ENCODE data around the gene AGFG2.
"Not testable (repeated sequence)": the region's sequence is repeated elsewhere in the genome, so short reads cannot be mapped to it uniquely, and the experiment has no call there.

AGFG2 gene

GRCh38 chr7:100520138-100520537 lies 18.9 kb upstream of the AGFG2 start:
- Histone ChIP-seq H3K27me3 (ENCODE audit: control insufficient read depth, insufficient read depth, low read length, poor library complexity, severe bottlenecking) (no peaks in the 10 kb centered on the region), H3K4me1 (ENCODE audit: control insufficient read depth, insufficient read depth, low read length) (no peaks in the 10 kb centered on the region), H3K4me3 (ENCODE audit: insufficient read depth, low read depth, low read length) (no peak overlapping the region), H3K9me3 (ENCODE audit: control insufficient read depth, low read length) (no peaks in the 10 kb centered on the region), H3K27ac (ENCODE audit: insufficient read depth, low read depth, low read length, poor library complexity, severe bottlenecking) (no peak overlapping the region), H3K36me3 (ENCODE audit: control insufficient read depth, insufficient read depth, low read length) (no peaks in the 10 kb centered on the region)
- 73 to 75% methylated on average over 1 of the region's 1 CpG for WGBS, 2 experiments

DNA sequence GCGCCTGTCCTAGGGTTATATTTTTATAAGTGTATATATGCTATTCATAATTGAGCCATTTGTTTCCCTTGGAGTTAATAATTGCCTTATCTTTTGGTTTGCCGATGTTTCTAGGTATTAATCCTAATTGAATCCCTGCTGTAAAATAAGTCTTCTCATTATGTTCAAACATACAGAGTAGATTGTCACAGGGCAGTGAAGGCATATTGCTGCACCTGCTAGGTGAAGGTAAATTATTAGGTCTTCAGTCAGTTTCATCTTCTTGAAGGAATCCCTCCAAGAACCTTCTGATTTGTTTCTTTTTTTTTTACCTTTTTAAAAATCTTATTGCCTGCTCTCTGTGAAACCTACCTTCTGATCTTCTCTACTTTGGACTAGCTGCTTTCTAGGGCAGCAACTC lies 17.9 kb upstream of the AGFG2 start:
- Histone ChIP-seq H3K36me3 (ENCODE audit: control insufficient read depth, insufficient read depth, low read length) (no peaks in the 10 kb centered on the region), H3K9me3 (ENCODE audit: control insufficient read depth, low read length) (no peaks in the 10 kb centered on the region), H3K4me3 (ENCODE audit: insufficient read depth, low read depth, low read length) (no peak overlapping the region), H3K27ac (ENCODE audit: insufficient read depth, low read depth, low read length, poor library complexity, severe bottlenecking) (no peak overlapping the region), H3K4me1 (ENCODE audit: control insufficient read depth, insufficient read depth, low read length) (no peaks in the 10 kb centered on the region), H3K27me3 (ENCODE audit: control insufficient read depth, insufficient read depth, low read length, poor library complexity, severe bottlenecking) (no peaks in the 10 kb centered on the region)
- 100% methylated on average over 2 of the region's 2 CpGs; no CpG with 5 or more reads in 1 of the 2 experiments for WGBS, 2 experiments

DNA sequence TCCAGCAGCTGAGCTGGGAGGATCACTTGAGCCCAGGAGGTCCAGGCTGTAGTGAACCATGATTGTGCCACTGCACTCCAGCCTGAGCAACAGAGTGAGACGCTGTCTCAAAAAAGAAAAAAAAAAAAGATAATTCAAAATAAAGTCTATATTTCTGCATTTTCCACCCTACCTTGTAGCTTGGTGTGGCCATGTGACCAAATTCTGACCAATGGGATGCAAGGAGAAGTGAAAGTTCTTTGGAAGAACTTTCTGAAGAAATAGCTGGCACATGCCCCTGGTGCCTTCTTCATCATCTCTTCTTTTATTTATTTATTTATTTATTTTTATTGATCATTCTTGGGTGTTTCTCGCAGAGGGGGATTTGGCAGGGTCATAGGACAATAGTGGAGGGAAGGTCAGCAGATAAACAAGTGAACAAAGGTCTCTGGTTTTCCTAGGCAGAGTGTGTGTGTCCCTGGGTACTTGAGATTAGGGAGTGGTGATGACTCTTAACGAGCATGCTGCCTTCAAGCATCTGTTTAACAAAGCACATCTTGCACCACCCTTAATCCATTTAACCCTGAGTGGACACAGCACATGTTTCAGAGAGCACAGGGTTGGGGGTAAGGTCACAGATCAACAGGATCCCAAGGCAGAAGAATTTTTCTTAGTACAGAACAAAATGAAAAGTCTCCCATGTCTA lies 17.0 kb upstream of the AGFG2 start:
- H3K4me3 ChIP-seq (ENCODE audit: insufficient read depth, low read depth, low read length), result not testable (repeated sequence)

DNA sequence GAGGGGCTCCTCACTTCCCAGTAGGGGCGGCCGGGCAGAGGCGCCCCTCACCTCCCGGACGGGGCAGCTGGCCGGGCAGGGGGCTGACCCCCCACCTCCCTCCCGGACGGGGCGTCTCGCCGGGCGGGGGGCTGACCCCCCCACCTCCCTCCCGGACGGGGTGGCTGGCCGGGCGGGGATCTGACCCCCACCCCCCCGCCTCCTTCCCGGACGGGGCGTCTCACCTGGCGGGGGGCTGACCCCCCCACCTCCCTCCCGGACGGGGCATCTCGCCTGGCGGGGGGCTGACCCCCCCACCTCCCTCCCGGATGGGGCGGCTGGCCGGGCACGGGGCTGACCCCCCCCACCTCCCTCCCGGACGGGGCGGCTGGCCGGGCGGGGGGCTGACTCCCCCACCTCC lies 15.8 kb upstream of the AGFG2 start:
- 92 to 98% methylated on average over 14 to 15 of the region's 34 CpGs for WGBS, 2 experiments
- not testable (repeated sequence) for H3K36me3 ChIP-seq (ENCODE audit: control insufficient read depth, insufficient read depth, low read length); H3K27ac ChIP-seq (ENCODE audit: insufficient read depth, low read depth, low read length, poor library complexity, severe bottlenecking); H3K27me3 ChIP-seq (ENCODE audit: control insufficient read depth, insufficient read depth, low read length, poor library complexity, severe bottlenecking); H3K4me3 ChIP-seq (ENCODE audit: insufficient read depth, low read depth, low read length); H3K4me1 ChIP-seq (ENCODE audit: control insufficient read depth, insufficient read depth, low read length); H3K9me3 ChIP-seq (ENCODE audit: control insufficient read depth, low read length)

More for the DNA sequence above, 17.0 kb upstream of the AGFG2 start:
- H3K9me3 ChIP-seq (ENCODE audit: control insufficient read depth, low read length); H3K27me3 ChIP-seq (ENCODE audit: control insufficient read depth, insufficient read depth, low read length, poor library complexity, severe bottlenecking); H3K27ac ChIP-seq (ENCODE audit: insufficient read depth, low read depth, low read length, poor library complexity, severe bottlenecking); H3K36me3 ChIP-seq (ENCODE audit: control insufficient read depth, insufficient read depth, low read length); H3K4me1 ChIP-seq (ENCODE audit: control insufficient read depth, insufficient read depth, low read length): not testable (repeated sequence)
- WGBS, 2 experiments, result 100% methylated on average over 1 of the region's 3 CpGs; no CpG with 5 or more reads in 1 of the 2 experiments

GRCh38 chr7:100528108-100528866 lies 10.7 kb upstream of the AGFG2 start:
- H3K4me1 ChIP-seq (ENCODE audit: control insufficient read depth, insufficient read depth, low read length); H3K4me3 ChIP-seq (ENCODE audit: insufficient read depth, low read depth, low read length); H3K9me3 ChIP-seq (ENCODE audit: control insufficient read depth, low read length); H3K27ac ChIP-seq (ENCODE audit: insufficient read depth, low read depth, low read length, poor library complexity, severe bottlenecking); H3K36me3 ChIP-seq (ENCODE audit: control insufficient read depth, insufficient read depth, low read length); H3K27me3 ChIP-seq (ENCODE audit: control insufficient read depth, insufficient read depth, low read length, poor library complexity, severe bottlenecking): not testable (repeated sequence)
- WGBS, 2 experiments, result 87% methylated on average over 12 of the region's 12 CpGs

GRCh38 chr7:100532165-100533022 lies 6.6 kb upstream of the AGFG2 start:
- Histone ChIP-seq H3K27me3 (ENCODE audit: control insufficient read depth, insufficient read depth, low read length, poor library complexity, severe bottlenecking) (no peaks in the 10 kb centered on the region), H3K4me1 (ENCODE audit: control insufficient read depth, insufficient read depth, low read length) (no peaks in the 10 kb centered on the region), H3K4me3 (ENCODE audit: insufficient read depth, low read depth, low read length) (no peak overlapping the region), H3K27ac (ENCODE audit: insufficient read depth, low read depth, low read length, poor library complexity, severe bottlenecking) (no peak overlapping the region), H3K36me3 (ENCODE audit: control insufficient read depth, insufficient read depth, low read length) (no peaks in the 10 kb centered on the region), H3K9me3 (ENCODE audit: control insufficient read depth, low read length) (no peaks in the 10 kb centered on the region)
- WGBS, 2 experiments, result 91 to 94% methylated on average over 14 of the region's 14 CpGs

DNA sequence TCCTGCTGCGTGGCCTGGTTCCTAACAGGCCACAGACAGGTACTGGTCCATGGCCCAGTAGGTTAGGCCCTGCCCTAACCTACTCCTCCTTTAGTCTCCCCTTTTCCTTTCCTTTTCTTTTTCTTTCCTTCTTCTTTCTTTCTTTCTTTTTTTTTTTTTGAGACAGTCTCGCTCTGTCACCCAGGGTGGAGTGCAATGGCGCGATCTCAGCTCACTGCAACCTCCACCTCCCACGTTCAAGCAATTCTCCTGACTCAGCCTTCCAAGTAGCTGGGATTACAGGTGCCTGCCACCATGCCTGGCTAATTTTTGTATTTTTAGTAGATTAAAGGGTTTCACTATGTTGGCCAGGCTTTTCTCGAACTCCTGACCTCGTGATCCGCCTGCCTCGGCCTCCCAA lies 3.0 kb upstream of the AGFG2 start:
- H3K36me3 ChIP-seq (ENCODE audit: control insufficient read depth, insufficient read depth, low read length); H3K27ac ChIP-seq (ENCODE audit: insufficient read depth, low read depth, low read length, poor library complexity, severe bottlenecking); H3K4me3 ChIP-seq (ENCODE audit: insufficient read depth, low read depth, low read length); H3K9me3 ChIP-seq (ENCODE audit: control insufficient read depth, low read length); H3K4me1 ChIP-seq (ENCODE audit: control insufficient read depth, insufficient read depth, low read length): not testable (repeated sequence)
- H3K27me3 ChIP-seq (ENCODE audit: control insufficient read depth, insufficient read depth, low read length, poor library complexity, severe bottlenecking), result peaks cover 11% of the 10 kb centered on the region
- 96 to 97% methylated on average over 9 of the region's 9 CpGs for WGBS, 2 experiments

- not testable (repeated sequence) for H3K4me1 ChIP-seq (ENCODE audit: control insufficient read depth, insufficient read depth, low read length); H3K27ac ChIP-seq (ENCODE audit: insufficient read depth, low read depth, low read length, poor library complexity, severe bottlenecking); H3K36me3 ChIP-seq (ENCODE audit: control insufficient read depth, insufficient read depth, low read length); H3K4me3 ChIP-seq (ENCODE audit: insufficient read depth, low read depth, low read length); H3K9me3 ChIP-seq (ENCODE audit: control insufficient read depth, low read length)
- peaks cover 11% of the 10 kb centered on the region for H3K27me3 ChIP-seq (ENCODE audit: control insufficient read depth, insufficient read depth, low read length, poor library complexity, severe bottlenecking)
- WGBS, 2 experiments, result 90 to 91% methylated on average over 2 of the region's 2 CpGs
Measured at GRCh38 chr7:100536695-100537094, 2.3 kb upstream of the AGFG2 start.

DNA sequence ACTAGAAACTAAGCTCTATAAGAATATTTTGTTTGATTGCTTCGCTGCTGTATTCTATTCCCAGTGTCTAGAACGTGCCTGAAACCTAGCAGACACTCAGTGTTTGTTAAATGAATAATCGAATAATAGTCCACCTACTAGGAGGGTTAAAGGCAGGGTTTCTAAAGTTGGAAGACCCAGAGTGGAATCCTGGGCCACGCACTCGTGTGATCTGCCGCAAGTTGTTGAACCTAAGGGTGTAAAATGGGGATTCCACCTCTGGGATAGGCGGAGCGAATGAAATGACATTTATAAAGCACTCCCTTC lies 702 bp upstream of the AGFG2 start:
- 19 to 21% methylated on average over 8 of the region's 8 CpGs for WGBS, 2 experiments
- H3K4me3 ChIP-seq (ENCODE audit: insufficient read depth, low read depth, low read length), result peak overlapping the region; percentile 42
- peak overlapping the region; percentile 36 for H3K27ac ChIP-seq (ENCODE audit: insufficient read depth, low read depth, low read length, poor library complexity, severe bottlenecking)

DNA sequence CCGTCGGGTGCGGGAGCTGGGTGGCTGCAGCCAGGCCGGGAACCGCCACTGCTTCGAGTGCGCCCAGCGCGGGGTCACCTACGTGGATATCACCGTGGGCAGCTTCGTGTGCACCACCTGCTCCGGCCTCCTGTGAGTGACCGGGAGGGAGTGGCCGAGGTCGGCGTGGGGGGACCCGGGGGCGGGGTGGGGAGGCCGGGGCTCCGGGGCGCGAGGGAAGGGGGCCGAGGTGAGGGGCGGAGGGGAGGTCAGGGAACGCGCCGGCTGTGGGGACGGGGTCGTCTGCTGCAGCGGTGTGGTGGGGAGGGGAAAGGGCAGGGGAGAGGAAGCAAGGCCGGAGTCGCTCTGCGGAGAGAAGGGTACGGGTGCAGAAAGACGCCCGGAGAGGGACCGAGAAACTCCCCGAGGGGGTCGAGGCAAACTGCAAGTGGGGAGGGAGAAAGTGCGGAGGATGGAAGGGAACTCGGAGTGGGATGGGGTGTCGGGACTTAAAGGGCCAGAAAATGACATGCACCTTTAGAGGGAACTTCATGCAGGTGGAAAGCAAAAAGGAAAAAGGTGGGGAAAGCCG lies 518 bp downstream of the AGFG2 start:
- 1% methylated on average over 44 of the region's 44 CpGs for WGBS, 2 experiments
- Histone ChIP-seq H3K27me3 (ENCODE audit: control insufficient read depth, insufficient read depth, low read length, poor library complexity, severe bottlenecking) (peaks cover 11% of the 10 kb centered on the region), H3K9me3 (ENCODE audit: control insufficient read depth, low read length) (no peaks in the 10 kb centered on the region), H3K36me3 (ENCODE audit: control insufficient read depth, insufficient read depth, low read length) (no peaks in the 10 kb centered on the region), H3K4me3 (ENCODE audit: insufficient read depth, low read depth, low read length) (peak overlapping the region; percentile 72), H3K27ac (ENCODE audit: insufficient read depth, low read depth, low read length, poor library complexity, severe bottlenecking) (no peak overlapping the region), H3K4me1 (ENCODE audit: control insufficient read depth, insufficient read depth, low read length) (no peaks in the 10 kb centered on the region)

More for the DNA sequence above, 702 bp upstream of the AGFG2 start:
- Histone ChIP-seq H3K9me3 (ENCODE audit: control insufficient read depth, low read length) (no peaks in the 10 kb centered on the region), H3K4me1 (ENCODE audit: control insufficient read depth, insufficient read depth, low read length) (no peaks in the 10 kb centered on the region), H3K36me3 (ENCODE audit: control insufficient read depth, insufficient read depth, low read length) (no peaks in the 10 kb centered on the region), H3K27me3 (ENCODE audit: control insufficient read depth, insufficient read depth, low read length, poor library complexity, severe bottlenecking) (peaks cover 11% of the 10 kb centered on the region)

Measured in ectodermal cell (in vitro differentiated cells).